GM19023 (cell line): ENCODE results near the gene CCDC172.

Source experiments
- ATAC-seq: cut with Tn5 transposase; IDR thresholded peaks from one replicate; pipeline ENCODE4 v1.9.1; 2021; ENCODE audit warnings: mild to moderate bottlenecking, moderate library complexity; ENCODE audit not compliant: unreplicated experiment

CCDC172 gene

DNA sequence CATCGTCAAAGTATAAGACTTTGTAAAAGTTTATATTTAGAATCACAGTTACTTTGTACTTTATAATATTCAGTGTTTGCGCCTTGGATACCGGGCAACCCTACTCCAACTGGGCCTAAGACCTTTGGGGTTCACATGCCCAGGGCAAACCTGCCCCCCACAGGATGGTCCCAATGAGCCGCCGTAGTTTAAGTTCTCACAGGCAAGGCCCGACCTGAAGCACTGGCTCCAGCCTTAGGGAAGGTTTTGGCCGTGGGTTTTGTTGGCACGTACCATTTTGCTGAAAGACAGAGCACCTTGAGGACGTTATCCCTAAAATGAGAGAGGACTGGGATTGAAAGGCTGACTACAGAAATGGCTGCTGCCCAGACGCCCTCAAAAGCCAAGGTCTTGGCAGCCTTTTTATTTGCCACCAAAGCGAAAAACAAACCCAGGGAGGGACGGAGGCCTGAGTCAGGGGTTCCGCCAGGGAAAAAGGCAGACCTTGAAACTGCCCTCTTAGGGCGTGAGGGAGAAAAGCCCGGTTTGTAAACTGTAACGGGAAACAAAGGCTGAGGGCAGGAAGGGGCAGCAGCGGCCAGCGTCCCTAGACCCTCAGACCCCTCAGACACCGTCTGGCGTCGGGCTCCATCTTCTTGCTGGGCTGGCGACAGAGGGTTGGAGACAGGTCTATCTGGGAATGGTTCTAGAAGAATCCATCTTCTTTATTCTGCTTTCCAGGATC lies at the start of gene CCDC172:
Gene CCDC172, plus strand, starts transcription at position 222 of the 724 bp plus-strand sequence. CDS start 564 bp downstream, outside the sequence.
- ATAC-seq: no peak

- no peak for ATAC-seq
Measured at GRCh38 chr10:116276981-116277380, 47.3 kb upstream of the CCDC172 start.

- no peak for ATAC-seq
Measured at GRCh38 chr10:116278846-116279245, 45.4 kb upstream of the CCDC172 start.

DNA sequence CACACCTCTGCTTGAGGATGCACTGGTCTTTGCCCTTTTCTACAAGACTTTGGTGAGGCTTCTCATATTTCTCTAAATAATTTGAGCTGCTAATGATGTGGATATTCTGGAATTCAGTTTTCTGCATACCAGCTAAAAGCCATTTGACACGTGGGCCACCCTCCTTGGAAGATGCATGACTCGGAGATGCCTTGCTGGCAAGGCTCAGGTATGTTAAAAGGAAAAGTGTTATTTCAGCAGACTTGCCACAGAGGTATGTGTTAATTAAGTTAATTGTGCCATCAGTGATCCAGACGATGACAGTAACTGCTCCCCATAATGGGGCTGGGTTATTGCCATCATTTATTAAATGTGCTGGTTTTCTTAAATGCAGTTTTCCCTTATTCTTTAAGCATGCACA lies 42.5 kb upstream of the CCDC172 start:
- no peak for ATAC-seq

DNA sequence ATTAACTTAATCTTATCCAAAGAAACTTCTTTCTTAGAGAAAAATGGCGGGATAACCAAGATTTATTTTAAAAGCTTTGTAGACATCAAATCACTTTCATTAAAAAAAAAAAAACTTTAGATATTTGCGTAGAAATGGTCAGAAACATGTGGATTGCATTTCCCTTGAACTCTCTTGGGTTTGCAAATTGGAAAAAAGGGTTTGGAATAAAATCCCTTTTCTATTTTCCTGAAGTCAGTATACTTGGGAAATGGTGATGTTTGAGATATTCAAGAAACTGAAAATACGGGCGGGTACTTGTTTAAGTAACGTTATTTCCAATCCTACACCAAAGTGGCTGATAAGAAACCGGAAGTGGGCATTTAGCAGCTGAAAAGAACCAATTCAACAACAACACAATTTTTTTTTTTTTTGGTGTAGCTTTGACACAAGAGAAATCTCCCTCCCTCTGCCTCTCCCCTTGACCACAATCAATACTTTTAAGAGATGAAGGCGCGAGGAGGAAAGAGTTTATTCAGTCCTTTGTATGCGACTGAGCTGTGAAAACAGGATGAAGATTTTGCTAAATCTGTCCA lies 37.5 kb upstream of the CCDC172 start:
- ATAC-seq: no peak

DNA sequence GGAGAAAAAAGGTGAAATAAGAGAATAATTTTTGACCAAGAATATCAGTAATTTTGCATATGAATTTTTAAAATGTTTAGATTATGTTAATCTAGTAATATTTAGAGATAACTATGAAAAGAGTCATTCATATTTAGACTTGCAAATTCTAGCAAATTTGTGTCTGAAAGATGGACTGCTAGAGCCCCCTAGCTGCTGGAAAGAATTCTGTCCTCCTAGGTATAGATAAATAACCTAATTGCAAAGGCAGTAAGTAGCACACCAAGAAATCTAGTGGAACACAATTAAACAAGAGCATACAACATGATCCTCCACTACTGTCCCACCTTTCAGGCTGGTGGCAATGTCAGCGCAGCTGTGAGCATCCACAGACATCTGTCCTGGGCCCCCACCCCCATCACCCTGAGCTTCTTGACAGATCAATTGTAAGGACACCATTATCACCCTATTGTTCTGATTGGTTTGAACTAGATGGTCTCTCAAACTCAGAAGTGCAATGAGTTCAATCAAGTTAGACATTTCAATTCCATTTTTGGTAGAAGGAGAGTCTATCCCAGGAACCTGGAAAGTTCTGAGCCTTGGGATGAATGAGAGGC lies 36.2 kb upstream of the CCDC172 start:
- ATAC-seq: no peak

DNA sequence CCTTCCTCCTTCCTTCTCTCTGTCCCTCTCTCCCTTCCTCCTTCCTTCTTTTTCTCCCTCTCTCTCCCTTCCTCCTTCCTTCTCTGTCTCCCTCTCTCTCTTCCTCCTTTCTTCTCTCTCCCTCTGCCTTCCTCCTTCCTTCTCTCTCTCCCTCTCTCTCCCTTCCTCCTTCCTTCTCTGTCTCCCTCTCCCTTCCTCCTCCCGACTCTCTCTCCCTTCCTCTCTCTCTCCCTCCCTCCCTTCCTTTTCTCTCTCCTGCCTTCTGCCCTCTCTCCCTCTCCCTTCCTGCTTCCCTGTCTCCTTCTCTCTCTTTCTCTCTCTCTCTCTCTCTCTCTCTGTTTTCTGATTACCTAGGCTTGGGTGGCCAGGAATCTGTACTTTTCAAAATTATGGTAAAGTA lies 34.6 kb upstream of the CCDC172 start:
- no peak for ATAC-seq

GRCh38 chr10:116292493-116292892 lies 31.8 kb upstream of the CCDC172 start:
- ATAC-seq: no peak

- no peak for ATAC-seq
Measured at GRCh38 chr10:116296291-116296721, 27.9 kb upstream of the CCDC172 start.

DNA sequence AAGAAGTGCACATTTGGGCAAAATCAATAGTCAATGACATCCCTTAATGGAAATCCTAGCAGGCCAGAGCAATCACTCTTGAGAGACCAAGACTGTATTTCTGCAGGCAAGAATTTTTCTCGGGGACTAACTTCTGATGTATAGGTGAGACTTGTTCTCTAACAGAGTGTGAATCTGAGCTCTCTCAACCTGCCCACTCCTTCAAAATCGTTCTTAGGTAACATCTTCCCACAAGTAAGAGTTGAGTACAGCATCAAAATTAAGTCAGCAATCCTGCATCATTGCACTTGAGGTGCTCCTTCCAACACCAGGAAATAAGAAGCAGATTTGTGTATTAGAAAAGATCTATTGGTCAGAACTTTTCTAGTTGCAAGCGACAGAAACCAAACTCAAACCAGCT lies 25.7 kb upstream of the CCDC172 start:
- no peak for ATAC-seq

GRCh38 chr10:116300542-116300941 lies 23.7 kb upstream of the CCDC172 start:
- no peak for ATAC-seq

- no peak for ATAC-seq
Measured at GRCh38 chr10:116304923-116305322, 19.3 kb upstream of the CCDC172 start.

DNA sequence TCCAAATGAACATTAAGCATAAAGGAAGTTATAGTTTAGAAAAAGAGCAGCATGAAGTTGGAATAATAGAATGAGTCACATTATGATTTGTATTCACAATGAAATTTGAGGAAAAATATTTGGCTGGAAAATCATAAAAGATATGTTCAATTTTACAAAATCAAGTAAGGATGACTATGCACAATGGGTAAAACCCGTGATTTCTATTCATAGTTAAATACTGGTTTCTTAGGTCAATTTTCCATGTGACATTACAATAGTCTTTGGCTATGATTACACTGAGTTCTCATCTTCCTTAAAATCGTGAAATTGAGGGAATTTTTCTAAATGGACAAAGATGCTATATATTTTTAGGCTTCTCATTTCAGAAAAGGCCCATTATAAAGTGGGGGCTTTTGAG lies 17.4 kb upstream of the CCDC172 start:
- no peak for ATAC-seq

- no peak for ATAC-seq
Measured at GRCh38 chr10:116307455-116307854, 16.8 kb upstream of the CCDC172 start.

GRCh38 chr10:116311016-116311415 lies 13.2 kb upstream of the CCDC172 start:
- no peak for ATAC-seq

- ATAC-seq: no peak
Measured at GRCh38 chr10:116311706-116312490, 12.3 kb upstream of the CCDC172 start.

DNA sequence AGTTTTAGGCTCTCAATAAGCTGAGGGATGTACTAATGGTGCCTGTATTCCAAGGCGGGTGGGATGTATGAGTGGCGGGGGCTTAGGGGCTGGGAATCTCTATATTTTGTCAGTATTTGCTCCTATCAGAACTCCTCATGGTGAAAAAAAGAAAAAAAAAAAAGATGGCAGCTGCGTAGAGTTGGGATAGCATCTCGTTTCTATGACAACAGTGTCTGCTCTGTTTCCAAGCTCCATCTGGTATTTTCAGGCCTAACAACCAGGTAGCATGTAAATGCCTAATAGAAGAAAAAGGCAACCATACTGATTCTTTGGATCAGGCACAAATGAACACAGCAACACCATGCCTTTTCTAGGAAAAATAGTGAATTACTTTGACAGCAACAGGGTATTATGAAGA lies 11.7 kb upstream of the CCDC172 start:
- ATAC-seq: no peak

DNA sequence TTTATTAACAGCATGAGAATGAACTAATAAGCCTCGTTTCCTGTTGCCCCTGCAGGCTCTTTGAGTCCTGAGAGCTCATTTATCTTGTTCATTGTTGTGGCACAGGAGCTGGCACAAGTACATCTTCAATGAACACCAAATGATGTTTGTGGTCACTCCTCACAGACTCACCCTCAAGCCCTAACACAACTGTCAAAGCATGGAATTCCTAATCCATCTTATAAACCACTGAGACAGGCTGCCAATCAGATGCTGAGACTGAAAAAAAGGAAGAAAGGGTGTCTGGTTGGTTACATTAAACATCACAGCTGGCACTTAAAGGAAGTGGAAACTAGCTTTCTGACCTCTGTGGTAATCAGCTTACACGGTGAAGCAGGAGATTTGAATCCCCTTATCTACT lies 7.7 kb upstream of the CCDC172 start:
- no peak for ATAC-seq

DNA sequence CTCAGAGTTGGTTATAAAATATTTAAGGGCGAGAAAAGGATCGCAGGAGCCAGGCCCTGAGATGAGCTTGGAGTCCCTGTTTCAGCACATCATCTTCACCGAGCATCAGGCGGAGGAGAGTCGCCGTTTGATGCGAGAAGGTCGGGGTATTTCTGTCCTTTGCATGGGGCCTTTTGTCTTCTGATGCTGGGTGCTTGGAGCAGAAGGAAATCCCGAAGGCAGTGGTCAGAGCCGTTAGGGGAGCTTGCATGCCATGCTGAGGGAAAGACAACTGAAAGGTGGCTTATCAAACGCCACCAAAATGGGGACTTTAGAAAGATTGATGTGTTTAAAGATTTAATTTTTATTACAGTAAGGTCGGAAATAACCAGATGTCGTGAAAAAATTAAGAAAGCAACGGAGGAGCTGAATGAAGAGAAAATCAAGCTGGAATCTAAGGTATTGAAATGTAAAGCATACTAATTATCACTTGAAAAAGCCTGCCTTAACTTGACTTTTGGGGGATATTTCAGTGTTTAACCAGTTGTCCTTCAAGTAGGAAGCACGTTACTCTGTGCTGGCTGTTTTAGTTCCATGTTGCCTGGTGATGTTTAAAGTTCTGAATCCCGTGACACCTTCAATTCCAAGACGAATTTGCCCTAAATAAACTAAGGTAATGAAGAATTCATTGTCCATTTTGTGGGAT lies 845 bp downstream of the CCDC172 start:
- ATAC-seq: no peak

DNA sequence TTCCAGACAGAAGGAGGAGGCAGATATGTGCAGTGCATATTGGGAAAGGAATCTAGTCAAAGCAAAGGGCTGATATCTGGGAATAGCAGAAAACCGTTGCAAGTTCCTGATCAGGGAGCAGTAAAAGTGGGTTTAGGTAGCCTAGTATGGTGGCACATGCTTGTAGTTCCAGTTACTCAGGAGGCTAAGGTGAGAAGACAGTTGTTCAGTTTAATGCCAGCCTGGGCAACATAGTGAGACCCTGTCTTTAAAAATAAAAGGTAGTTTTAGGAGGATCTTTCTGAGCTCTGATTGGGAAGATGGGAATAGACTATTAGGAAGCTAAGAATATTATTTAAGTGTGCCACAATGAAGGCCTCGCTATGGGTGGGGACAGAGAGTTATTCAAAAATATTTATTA lies 1.7 kb downstream of the CCDC172 start:
- no peak for ATAC-seq

- no peak for ATAC-seq
Measured at GRCh38 chr10:116329153-116329552, 4.9 kb downstream of the CCDC172 start.
